ENCODE measurements around the gene ZC3H4. TPM values are rescaled to one million over a fixed set of nuclear protein-coding genes. Genes with fewer than 3 reads are reported as not detected.

The ZC3H4 gene
- total RNA-seq, 1 donor from 2014 or later, result 47.5 TPM

DNA sequence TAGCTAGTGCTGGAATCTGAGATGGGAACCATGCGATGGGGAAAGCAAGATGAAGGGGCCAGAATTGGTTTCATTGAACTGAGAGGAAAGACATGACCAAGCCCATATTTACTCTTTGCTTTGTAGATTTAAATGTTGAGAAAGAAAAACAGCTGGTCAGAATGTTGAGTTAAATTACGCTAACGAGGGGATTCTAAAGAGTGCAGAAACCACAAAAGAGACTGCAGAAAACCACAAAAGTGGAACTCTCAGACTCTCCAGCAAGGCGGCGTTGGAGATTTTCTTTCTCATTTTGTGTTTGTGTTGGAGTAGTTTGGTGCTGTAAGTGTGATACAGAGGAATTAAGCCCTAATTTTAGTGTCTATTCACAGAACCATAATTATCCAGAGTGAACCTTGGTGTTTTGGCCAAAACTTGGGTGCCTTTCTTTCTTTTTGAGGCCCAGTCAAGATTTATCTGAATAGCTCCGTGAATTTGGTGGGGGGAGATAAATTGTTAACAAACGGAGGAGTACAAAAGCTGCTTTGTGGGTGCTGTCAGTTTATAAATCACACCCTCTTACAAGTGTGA lies 43.4 kb upstream of the ZC3H4 start:
- ATAC-seq (peak; percentile 47), DNase-seq (no peak)
- no peak overlapping the region for H3K4me3 ChIP-seq
- peaks cover 55% of the 10 kb centered on the region for H3K4me1 ChIP-seq
- H3K27me3 ChIP-seq, result no peaks in the 10 kb centered on the region
- H3K27ac ChIP-seq, result peak overlapping the region; percentile 75
- intact Hi-C loops (cut with DNase I), result no loop called here
- H3K9me3 ChIP-seq, result no peaks in the 10 kb centered on the region
- H3K36me3 ChIP-seq, result peaks cover 45% of the 10 kb centered on the region
- TF ChIP-seq, protein P1, sequence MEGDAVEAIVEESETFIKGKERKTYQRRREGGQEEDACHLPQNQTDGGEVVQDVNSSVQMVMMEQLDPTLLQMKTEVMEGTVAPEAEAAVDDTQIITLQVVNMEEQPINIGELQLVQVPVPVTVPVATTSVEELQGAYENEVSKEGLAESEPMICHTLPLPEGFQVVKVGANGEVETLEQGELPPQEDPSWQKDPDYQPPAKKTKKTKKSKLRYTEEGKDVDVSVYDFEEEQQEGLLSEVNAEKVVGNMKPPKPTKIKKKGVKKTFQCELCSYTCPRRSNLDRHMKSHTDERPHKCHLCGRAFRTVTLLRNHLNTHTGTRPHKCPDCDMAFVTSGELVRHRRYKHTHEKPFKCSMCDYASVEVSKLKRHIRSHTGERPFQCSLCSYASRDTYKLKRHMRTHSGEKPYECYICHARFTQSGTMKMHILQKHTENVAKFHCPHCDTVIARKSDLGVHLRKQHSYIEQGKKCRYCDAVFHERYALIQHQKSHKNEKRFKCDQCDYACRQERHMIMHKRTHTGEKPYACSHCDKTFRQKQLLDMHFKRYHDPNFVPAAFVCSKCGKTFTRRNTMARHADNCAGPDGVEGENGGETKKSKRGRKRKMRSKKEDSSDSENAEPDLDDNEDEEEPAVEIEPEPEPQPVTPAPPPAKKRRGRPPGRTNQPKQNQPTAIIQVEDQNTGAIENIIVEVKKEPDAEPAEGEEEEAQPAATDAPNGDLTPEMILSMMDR (IDR thresholded peaks at IDR 0.05), result no peak

DNA sequence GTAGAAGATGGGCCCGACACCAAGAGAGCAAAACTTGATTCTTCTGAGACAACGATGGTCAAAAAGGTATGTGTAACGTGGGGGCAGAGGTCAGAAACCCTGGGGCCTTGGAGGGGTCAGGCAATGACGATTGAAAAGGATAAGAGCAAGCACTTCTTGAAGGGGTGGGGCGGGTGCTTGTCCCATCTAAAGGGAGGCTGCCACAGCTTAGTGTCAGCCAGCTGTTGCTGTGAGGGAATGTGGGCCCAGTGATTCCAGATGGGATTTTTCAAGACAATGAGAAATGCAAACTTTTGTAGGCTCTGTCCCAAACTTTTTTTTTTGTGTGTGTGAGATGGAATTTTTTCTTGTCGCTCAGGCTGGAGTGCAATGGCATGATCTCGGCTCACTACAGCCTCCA lies 41.6 kb upstream of the ZC3H4 start:
- Histone ChIP-seq H3K4me3 (no peak overlapping the region), H3K4me1 (peaks cover 60% of the 10 kb centered on the region), H3K9me3 (no peaks in the 10 kb centered on the region), H3K27ac (peak overlapping the region; percentile 4), H3K27me3 (no peaks in the 10 kb centered on the region), H3K36me3 (peaks cover 55% of the 10 kb centered on the region)
- DNase-seq (no peak), ATAC-seq (no peak)
- TF ChIP-seq, protein P1 (IDR thresholded peaks at IDR 0.05), result no peak
- intact Hi-C loops (cut with DNase I), result no loop called here

DNA sequence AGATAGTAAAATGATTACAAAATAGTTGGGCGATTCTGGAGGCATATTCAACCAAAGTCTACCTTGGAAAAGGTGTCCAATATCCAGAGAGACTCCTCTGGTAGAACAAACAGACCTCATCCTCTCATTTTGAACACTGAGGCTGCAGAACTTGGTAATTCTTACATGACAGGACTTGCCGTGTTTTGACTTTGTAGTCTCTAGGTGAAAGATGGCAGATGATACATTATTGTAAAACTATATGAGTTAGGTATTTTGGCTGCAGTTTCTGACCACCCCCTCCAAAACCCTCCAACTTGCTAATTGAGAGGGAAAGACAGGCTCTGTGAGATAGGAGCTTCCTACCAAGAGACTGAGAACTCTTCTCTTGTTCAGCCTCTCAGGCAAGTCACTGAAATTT lies 39.7 kb upstream of the ZC3H4 start:
- ATAC-seq, result no peak
- no peak overlapping the region for H3K4me3 ChIP-seq
- H3K27me3 ChIP-seq, result no peaks in the 10 kb centered on the region
- peaks cover 44% of the 10 kb centered on the region for H3K4me1 ChIP-seq
- peaks cover 60% of the 10 kb centered on the region for H3K36me3 ChIP-seq
- TF ChIP-seq, protein P1 (IDR thresholded peaks at IDR 0.05), result no peak
- H3K9me3 ChIP-seq, result no peaks in the 10 kb centered on the region
- intact Hi-C loops (cut with DNase I), result no loop called here
- DNase-seq, result no peak
- peak overlapping the region; percentile 17 for H3K27ac ChIP-seq

DNA sequence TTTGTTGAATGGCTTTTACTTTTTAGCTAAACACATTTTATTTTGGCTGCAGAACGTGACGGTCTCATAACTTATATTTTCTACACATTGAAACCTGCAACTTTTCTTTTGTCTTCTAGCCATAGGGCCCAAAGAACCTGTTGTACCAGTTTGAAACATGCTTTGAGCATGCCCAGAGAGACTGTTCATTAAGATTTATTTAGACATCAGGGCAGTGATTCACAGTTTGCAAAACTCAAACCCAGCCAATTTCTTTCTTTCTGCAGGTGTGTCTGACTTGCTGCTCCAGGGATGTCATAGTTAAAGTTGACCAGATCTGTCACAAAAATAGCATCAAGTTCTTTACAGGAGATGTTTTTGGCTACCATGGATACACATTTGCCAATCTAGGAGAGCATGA lies 39.1 kb upstream of the ZC3H4 start:
- DNase-seq (no peak), ATAC-seq (peak; percentile 55)
- Histone ChIP-seq H3K9me3 (no peaks in the 10 kb centered on the region), H3K4me3 (no peak overlapping the region), H3K27ac (no peak overlapping the region), H3K27me3 (no peaks in the 10 kb centered on the region), H3K36me3 (peaks cover 63% of the 10 kb centered on the region), H3K4me1 (peaks cover 38% of the 10 kb centered on the region)
- TF ChIP-seq, protein P1 (IDR thresholded peaks at IDR 0.05), result no peak
- intact Hi-C loops (cut with DNase I), result no loop called here

DNA sequence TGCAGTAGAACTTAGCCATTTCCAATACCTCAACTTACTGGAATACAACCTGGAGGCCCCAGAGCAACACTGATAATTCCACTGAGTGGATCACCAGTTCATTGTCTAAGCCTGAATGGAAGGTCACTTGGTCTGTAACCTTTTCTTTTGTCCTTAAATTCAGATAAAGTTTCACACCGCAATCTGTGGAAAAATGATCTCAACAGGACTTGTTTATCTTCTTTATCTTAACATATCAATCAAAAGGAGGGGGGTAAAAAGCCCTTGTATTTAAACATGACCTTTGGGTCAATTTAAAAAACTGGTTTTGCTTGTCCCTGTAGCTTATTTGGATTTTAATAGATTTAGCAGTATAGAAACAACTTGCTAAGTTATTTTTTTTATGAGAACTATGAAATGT lies 38.6 kb upstream of the ZC3H4 start:
- Histone ChIP-seq H3K27me3 (no peaks in the 10 kb centered on the region), H3K36me3 (peaks cover 63% of the 10 kb centered on the region), H3K27ac (no peak overlapping the region), H3K4me1 (peaks cover 34% of the 10 kb centered on the region), H3K9me3 (no peaks in the 10 kb centered on the region), H3K4me3 (no peak overlapping the region)
- ATAC-seq (no peak), DNase-seq (no peak)
- intact Hi-C loops (cut with DNase I), result no loop called here
- TF ChIP-seq, protein P1 (IDR thresholded peaks at IDR 0.05), result no peak

DNA sequence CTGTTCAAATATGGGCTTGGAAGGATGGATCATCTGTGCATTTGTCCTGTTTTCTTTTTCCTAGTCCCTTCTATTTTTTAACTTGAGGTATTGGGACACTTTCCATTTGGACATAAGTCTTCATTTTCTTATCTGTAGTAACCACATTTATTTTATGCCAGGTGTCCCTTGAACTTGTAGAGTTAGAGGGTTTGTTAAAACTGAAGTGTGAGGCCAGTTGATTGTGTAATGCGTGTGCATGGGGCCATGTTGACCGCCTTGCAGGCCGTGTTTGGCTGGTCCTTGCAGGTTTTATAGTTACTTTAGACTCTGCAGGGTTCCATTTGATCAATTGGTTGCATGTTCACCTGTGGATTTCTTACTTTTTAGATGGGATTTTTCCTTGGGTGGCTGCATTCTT lies 38.1 kb upstream of the ZC3H4 start:
- peaks cover 28% of the 10 kb centered on the region for H3K4me1 ChIP-seq
- TF ChIP-seq, protein P1 (IDR thresholded peaks at IDR 0.05), result no peak
- DNase-seq (peak; percentile 17), ATAC-seq (no peak)
- peaks cover 64% of the 10 kb centered on the region for H3K36me3 ChIP-seq
- intact Hi-C loops (cut with DNase I), result no loop called here
- H3K27me3 ChIP-seq, result no peaks in the 10 kb centered on the region
- no peak overlapping the region for H3K4me3 ChIP-seq
- H3K9me3 ChIP-seq, result no peaks in the 10 kb centered on the region
- H3K27ac ChIP-seq, result no peak overlapping the region

Data from upper lobe of right lung (tissue), 1 donor.